IPS-20b (cell line): Measurements from ENCODE around the gene SETD1A.
A peak's percentile ranks its signal among the peaks of the same experiment; 100 is the strongest.

Experiments used
- H3K27ac ChIP-seq: one replicate; pipeline ENCODE4 v1.5.1; 2013; ENCODE audit warnings: low read length
- H3K27me3 ChIP-seq: 2 replicates; pipeline ENCODE4 v1.6.1; 2013; ENCODE audit warnings: mild to moderate bottlenecking, low read length, inconsistent platforms; ENCODE audit not compliant: insufficient read depth
- H3K36me3 ChIP-seq: 2 replicates; pipeline ENCODE4 v1.6.1; 2013; ENCODE audit warnings: low read depth, mild to moderate bottlenecking, inconsistent platforms, low read length, moderate library complexity; ENCODE audit not compliant: insufficient read depth
- H3K4me1 ChIP-seq: 2 replicates; pipeline ENCODE4 v1.6.1; 2013; ENCODE audit warnings: mild to moderate bottlenecking, control low read depth, inconsistent platforms, low read length, moderate library complexity; ENCODE audit not compliant: insufficient read depth
- H3K4me3 ChIP-seq: 2 replicates; pipeline ENCODE4 v1.5.1; 2013; ENCODE audit warnings: mild to moderate bottlenecking, low read length, inconsistent platforms
- H3K9ac ChIP-seq: 2 replicates; pipeline ENCODE4 v1.6.1; 2013; ENCODE audit warnings: low read depth, mild to moderate bottlenecking, inconsistent platforms, low read length, moderate library complexity
- H3K9me3 ChIP-seq: 2 replicates; pipeline ENCODE4 v1.6.1; 2013; ENCODE audit warnings: mild to moderate bottlenecking, low read depth, low read length, inconsistent platforms; ENCODE audit not compliant: insufficient read depth

SETD1A gene

DNA sequence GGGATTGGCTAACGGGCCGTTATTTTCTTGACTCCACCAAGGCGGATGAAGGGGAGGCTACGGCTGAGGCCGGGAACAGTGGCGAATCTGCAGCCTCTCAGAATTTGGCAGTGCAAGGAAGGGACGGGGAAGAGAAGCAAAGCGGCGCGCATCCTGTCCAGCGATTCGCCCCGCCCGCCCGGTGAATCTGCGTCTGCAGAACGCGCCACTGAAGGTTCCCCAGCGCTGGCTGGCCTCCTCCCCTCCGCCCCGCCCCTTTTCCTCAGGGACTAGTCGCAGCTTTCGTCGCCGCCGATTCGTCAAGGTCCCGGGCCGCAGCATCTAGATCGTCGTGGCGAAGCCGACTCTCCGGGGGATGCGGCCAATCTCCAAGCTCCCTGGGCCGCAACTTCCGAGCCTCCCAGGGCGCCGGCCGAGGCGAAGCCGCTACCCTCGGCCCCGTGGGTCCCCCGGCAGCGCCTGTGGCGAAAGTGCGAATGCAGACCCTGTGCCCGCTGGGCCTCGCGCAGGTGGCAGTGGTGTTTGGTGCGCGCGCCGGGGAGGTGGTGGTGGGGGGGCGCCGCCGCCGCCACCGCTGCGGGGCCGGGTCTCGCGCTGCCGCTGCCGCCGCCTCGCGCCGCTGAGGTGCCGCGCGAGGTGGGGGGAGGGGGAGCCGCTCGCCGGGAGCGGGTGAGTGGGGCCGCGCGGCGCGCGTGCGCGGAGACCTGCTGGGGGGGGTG lies at the start of gene SETD1A:
TSS of gene SETD1A (plus strand) at position 299 of the 719 bp plus-strand sequence. CDS start 978 bp downstream, outside the sequence.
- peak within 1 kb of the TSS; percentile 95 for H3K27ac ChIP-seq

DNA sequence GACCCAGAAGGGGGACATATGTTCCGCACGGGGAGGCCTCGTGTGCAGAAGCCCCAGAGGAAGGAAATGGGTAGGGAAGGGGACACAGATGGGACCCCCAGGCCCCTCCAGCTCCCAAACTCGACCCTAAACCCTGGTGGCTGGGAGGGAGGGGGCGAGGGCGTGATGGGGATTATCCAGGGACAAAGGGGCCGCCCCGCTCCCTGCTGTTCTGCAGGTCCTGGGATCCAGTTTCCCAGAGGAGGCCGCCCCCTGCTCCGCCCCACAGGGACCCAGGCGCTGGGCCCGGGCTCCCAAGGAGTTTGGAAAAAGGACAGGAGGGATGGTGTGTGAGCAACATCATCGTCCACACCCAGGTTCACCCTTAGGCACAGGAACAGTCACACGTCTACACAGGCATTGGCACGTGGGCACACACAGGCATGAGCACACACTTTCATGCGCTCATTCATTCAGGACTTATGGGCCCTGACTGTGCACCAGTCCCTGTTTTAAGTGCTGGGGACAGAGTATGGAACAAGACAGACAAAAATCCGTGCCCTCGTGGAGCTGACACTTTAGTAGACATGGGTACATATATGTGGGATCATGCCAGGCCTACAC lies 47.0 kb upstream of the SETD1A start:
- Histone ChIP-seq H3K27ac (no peak overlapping the region), H3K4me3 (peak overlapping the region; percentile 20; the same call in 1 of the 2 replicates), H3K4me1 (peaks cover 4% of the 10 kb centered on the region; the same call in 1 of the 2 replicates), H3K27me3 (no peaks in the 10 kb centered on the region), H3K36me3 (no peaks in the 10 kb centered on the region), H3K9ac (no peak overlapping the region), H3K9me3 (no peaks in the 10 kb centered on the region)

More for the DNA sequence above, at the start of gene SETD1A:
- Histone ChIP-seq H3K27me3 (no peaks in the 10 kb centered on the region), H3K36me3 (peaks cover 39% of the 10 kb centered on the region), H3K4me3 (peak within 1 kb of the TSS; percentile 88), H3K9me3 (no peaks in the 10 kb centered on the region), H3K9ac (peak within 1 kb of the TSS; percentile 97), H3K4me1 (no peaks in the 10 kb centered on the region)

- Histone ChIP-seq H3K9me3 (no peaks in the 10 kb centered on the region), H3K4me3 (no peak overlapping the region), H3K27me3 (no peaks in the 10 kb centered on the region), H3K9ac (no peak overlapping the region), H3K27ac (no peak overlapping the region), H3K36me3 (no peaks in the 10 kb centered on the region), H3K4me1 (peaks cover 4% of the 10 kb centered on the region; the same call in 1 of the 2 replicates)
These were observed 44.7 kb upstream of the SETD1A start for GRCh38 chr16:30912794-30913412.

GRCh38 chr16:30914830-30915229 lies 42.7 kb upstream of the SETD1A start:
- H3K4me1 ChIP-seq, result peaks cover 4% of the 10 kb centered on the region; the same call in 1 of the 2 replicates

DNA sequence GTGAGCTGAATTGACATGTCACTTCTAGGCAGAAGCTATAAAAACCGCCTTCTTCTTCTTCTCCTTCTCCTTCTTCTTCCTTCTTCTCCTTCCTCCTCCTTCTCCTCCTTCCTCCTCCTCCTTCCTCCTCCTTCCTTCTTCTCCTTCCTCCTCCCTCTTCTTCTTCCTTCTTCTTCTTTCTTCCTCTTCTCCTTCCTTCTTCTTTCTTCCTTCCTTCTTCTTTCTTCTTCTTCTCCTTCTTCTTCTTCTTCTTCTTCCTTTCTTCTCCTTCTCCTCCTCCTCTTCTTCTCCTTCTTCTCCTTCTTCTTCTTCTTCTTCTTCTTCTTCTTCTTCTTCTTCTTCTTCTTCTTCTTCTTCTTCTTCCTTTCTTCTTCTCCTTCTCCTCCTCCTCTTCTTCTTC lies 38.9 kb upstream of the SETD1A start:
- H3K36me3 ChIP-seq, result no peaks in the 10 kb centered on the region
- H3K27ac ChIP-seq, result no peak overlapping the region
- no peaks in the 10 kb centered on the region for H3K9me3 ChIP-seq
- H3K27me3 ChIP-seq, result no peaks in the 10 kb centered on the region
- H3K4me1 ChIP-seq, result no peaks in the 10 kb centered on the region; the same call in 1 of the 2 replicates
- H3K4me3 ChIP-seq, result no peak overlapping the region
- H3K9ac ChIP-seq, result no peak overlapping the region

More at GRCh38 chr16:30914830-30915229, 42.7 kb upstream of the SETD1A start:
- Histone ChIP-seq H3K27ac (no peak overlapping the region), H3K36me3 (no peaks in the 10 kb centered on the region), H3K9me3 (no peaks in the 10 kb centered on the region), H3K4me3 (no peak overlapping the region), H3K27me3 (no peaks in the 10 kb centered on the region), H3K9ac (no peak overlapping the region)

GRCh38 chr16:30920891-30921290 lies 36.7 kb upstream of the SETD1A start:
- Histone ChIP-seq H3K27ac (no peak overlapping the region), H3K9me3 (no peaks in the 10 kb centered on the region), H3K4me1 (no peaks in the 10 kb centered on the region; the same call in 1 of the 2 replicates), H3K9ac (no peak overlapping the region), H3K27me3 (no peaks in the 10 kb centered on the region), H3K36me3 (peaks cover under 1% of the 10 kb centered on the region; the same call in 1 of the 2 replicates), H3K4me3 (no peak overlapping the region)

- H3K36me3 ChIP-seq, result peaks cover 4% of the 10 kb centered on the region; the same call in 1 of the 2 replicates
- H3K27me3 ChIP-seq, result no peaks in the 10 kb centered on the region
- H3K9ac ChIP-seq, result no peak overlapping the region
- H3K4me3 ChIP-seq, result peak overlapping the region; percentile 71; the same call in 1 of the 2 replicates
- H3K4me1 ChIP-seq, result no peaks in the 10 kb centered on the region; the same call in 1 of the 2 replicates
- H3K9me3 ChIP-seq, result no peaks in the 10 kb centered on the region
- H3K27ac ChIP-seq, result no peak overlapping the region
These were observed 36.2 kb upstream of the SETD1A start for GRCh38 chr16:30921459-30921747.

DNA sequence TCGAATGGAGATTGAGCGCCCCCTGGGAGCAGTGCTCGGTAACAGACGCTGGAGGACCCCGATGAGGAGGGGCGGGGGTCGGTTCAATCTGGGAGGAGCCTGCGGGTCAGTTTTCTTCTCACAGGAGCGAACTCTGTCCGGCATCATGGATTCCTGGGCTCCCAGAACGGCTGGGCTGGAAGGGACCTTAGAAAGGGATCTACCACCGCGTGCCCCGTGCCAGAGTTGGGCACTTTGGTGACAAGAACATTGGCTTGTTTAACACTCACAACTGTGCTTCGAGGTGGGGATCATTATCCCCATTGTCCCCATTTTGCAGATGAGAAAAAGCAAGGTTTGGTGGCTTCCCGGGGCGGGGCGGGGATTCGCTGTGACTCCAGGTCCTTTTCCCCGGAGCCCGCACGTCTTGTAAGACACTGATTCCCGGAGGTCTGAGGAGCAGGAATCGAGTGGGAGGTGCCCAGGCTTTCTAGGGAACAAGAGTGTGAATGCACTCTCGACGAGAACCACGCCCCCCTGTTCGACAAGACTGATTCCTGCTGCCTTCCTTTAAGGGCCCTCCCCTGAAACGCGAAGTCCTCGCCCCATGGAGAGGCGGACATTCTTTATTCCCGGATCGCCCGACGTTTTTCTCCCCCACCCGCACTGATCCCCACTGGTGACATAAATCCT lies 35.7 kb upstream of the SETD1A start:
- Histone ChIP-seq H3K27ac (peak overlapping the region; percentile 9), H3K9ac (peak overlapping the region; percentile 70; the same call in 1 of the 2 replicates), H3K27me3 (no peaks in the 10 kb centered on the region), H3K4me3 (peak overlapping the region; percentile 71), H3K4me1 (no peaks in the 10 kb centered on the region; the same call in 1 of the 2 replicates), H3K36me3 (peaks cover 8% of the 10 kb centered on the region; the same call in 1 of the 2 replicates), H3K9me3 (no peaks in the 10 kb centered on the region)

GRCh38 chr16:30922420-30922959 lies 35.1 kb upstream of the SETD1A start:
- H3K27me3 ChIP-seq, result no peaks in the 10 kb centered on the region
- no peaks in the 10 kb centered on the region for H3K9me3 ChIP-seq
- peak overlapping the region; percentile 86 for H3K9ac ChIP-seq
- H3K27ac ChIP-seq, result peak overlapping the region; percentile 77
- H3K36me3 ChIP-seq, result peaks cover 14% of the 10 kb centered on the region; the same call in 1 of the 2 replicates
- H3K4me1 ChIP-seq, result no peaks in the 10 kb centered on the region; the same call in 1 of the 2 replicates
- peak overlapping the region; percentile 71 for H3K4me3 ChIP-seq

DNA sequence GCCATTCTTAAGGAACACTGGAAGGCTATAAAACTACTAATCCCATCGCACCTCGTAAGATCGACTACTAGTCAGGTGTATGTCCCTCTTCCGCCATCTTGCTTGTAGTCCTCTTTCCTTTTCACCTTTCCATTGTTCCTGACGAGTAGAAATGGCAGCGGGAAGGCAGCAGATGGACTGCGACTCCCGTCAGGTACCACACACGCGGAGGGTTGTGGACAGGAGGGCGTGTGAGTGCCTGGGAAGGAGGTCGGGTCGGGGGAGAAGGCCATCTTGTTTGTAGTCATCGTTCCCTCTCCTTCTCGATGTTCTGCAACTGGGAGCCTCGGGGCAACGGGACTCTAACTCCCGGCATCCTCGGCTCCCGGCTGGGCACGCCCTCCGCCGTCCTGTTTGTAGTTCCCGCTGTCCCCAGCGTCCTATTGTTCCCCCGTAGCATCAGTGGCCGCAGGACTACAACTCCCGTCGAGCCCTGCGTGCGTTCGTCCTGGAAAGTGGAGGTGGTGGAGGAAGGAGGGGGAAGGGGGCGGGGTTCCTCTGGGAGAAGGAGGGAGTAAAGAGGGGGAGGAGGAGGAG lies 34.5 kb upstream of the SETD1A start:
- H3K9ac ChIP-seq, result peak overlapping the region; percentile 86
- H3K4me3 ChIP-seq, result peak overlapping the region; percentile 71
- H3K36me3 ChIP-seq, result peaks cover 15% of the 10 kb centered on the region; the same call in 1 of the 2 replicates
- H3K4me1 ChIP-seq, result no peaks in the 10 kb centered on the region; the same call in 1 of the 2 replicates
- no peaks in the 10 kb centered on the region for H3K9me3 ChIP-seq
- peak overlapping the region; percentile 77 for H3K27ac ChIP-seq
- H3K27me3 ChIP-seq, result no peaks in the 10 kb centered on the region
